H1 (cell line): Measurements from ENCODE around the gene PDCD10.

Source experiments
- EP300 ChIP-seq, 2 experiments: IDR thresholded peaks; 1 replicate in 1 of 2; 2 replicates in 1 of 2; pipeline ENCODE4 v1.6.1; 2011 to 2012; ENCODE audit warnings: low read depth in 2 of 2, low read length in 2 of 2, mild to moderate bottlenecking in 2 of 2, borderline replicate concordance in 1 of 2, inconsistent platforms in 1 of 2, moderate library complexity in 1 of 2
- POLR2A ChIP-seq, 2 experiments: IDR thresholded peaks; 1 replicate in 1 of 2; 2 replicates in 1 of 2; pipeline ENCODE4 v1.6.1; 2011; ENCODE audit warnings: low read depth in 2 of 2, low read length in 2 of 2, mild to moderate bottlenecking in 2 of 2; ENCODE audit errors: control extremely low read depth in 1 of 2

DNA sequence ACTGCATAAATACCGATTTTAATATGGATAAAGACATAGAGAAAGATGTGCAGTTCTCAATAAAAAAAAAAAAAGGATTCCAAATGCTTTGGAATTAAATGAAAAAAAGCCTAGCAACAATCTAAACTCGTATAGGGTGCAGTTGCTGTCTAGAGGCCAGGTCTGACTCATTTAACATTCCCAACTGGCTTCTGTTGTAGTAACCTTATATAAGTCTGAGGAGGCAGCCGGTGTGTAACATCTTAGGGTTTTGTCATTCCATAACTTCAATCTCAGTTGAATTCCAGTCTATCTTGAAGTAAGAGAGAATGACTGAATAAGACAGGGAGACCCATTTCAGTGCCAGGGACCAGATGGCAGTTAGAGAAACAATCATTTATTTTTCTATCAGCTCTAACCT is 6.5 kb downstream of the PDCD10 start:
- TF ChIP-seq POLR2A (IDR thresholded peaks at IDR 0.05; ENCODE audit: control extremely low read depth in 1 of 2, low read depth in 2 of 2, low read length in 2 of 2) (no peak), EP300 (IDR thresholded peaks at IDR 0.05; ENCODE audit: borderline replicate concordance in 1 of 2, low read depth in 2 of 2, low read length in 2 of 2) (no peak)
